Activated B cell treated with CpG ODN at 0.5 μM for 24 hours (primary cell): Measurements from ENCODE around the gene IL19. TPM values are rescaled to one million over a fixed set of nuclear protein-coding genes. Genes with fewer than 3 reads are reported as not detected.

Experiments
- ATAC-seq: fragments of 200-7000 bp; cut with Tn5 transposase; one replicate; pipeline ENCODE4 v1.10.0; 2021; ENCODE audit warnings: low read depth, mild to moderate bottlenecking, moderate library complexity
- CTCF ChIA-PET: fragments of 350-600 bp; sonication (Branson Sonifier 250); formaldehyde crosslinking; loops from one replicate; lab custom pipeline; 2021; ENCODE audit warnings: antibody characterized with exemption; lab: Charles Lee
- POLR2A ChIA-PET: fragments of 350-600 bp; sonication (Branson Sonifier 250); formaldehyde crosslinking; loops from one replicate; lab custom pipeline; 2021; ENCODE audit warnings: antibody characterized with exemption; lab: Charles Lee
- DNase-seq: peaks from one replicate; pipeline ENCODE4 v3.0.0; 2022
- H3K27ac Mint-ChIP-seq: one replicate; pipeline ENCODE4 v1.8.0; 2020; ENCODE audit warnings: mixed read lengths
- H3K27me3 Mint-ChIP-seq: one replicate; pipeline ENCODE4 v1.8.0; 2021; ENCODE audit warnings: mixed read lengths
- H3K36me3 Mint-ChIP-seq: one replicate; pipeline ENCODE4 v1.8.0; 2021; ENCODE audit warnings: low read depth, mixed read lengths
- H3K4me1 Mint-ChIP-seq: one replicate; pipeline ENCODE4 v1.8.0; 2021; ENCODE audit warnings: mixed read lengths
- H3K4me3 Mint-ChIP-seq: one replicate; pipeline ENCODE4 v1.8.0; 2020; ENCODE audit warnings: mild to moderate bottlenecking, mixed read lengths
- H3K9me3 Mint-ChIP-seq: one replicate; pipeline ENCODE4 v1.8.0; 2020; ENCODE audit warnings: mixed read lengths
- CTCF ChIP-seq: fragments of 200-600 bp; IDR thresholded peaks from one replicate; pipeline ENCODE4 v1.8.0; 2022; ENCODE audit warnings: antibody characterized with exemption, mild to moderate bottlenecking
- intact Hi-C: fragments of 100-400 bp; cut with micrococcal nuclease; formaldehyde crosslinking; loops from one replicate; pipeline ENCODE4 v1.15.1; 2024
- total RNA-seq: library from RNA; stranded (reverse); gene quantifications from 2 replicates; pipeline ENCODE4 v1.2.3, GENCODE V29; 2022

Gene IL19
- total RNA-seq, 1 donor from 2014 or later: not detected

DNA sequence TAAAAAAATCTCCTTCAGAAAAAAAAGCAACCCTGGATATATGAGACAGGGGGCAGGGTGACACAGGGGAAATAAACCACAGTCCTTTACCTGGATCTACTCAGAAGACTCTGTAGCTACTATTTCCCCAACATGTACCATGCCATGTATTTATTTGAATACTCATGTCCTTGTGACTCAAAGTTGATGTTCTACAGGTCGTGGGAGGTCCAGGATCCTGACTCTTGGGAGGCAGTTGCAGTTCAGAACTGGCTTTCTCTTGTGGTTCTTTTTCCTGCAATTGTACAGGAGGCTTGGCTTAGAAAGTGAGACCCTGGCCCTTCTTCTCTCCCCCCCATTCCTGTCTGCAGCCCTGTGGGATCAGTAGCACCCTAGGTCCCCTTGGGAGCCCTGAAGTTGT lies 120.8 kb downstream of the IL19 start:
- Mint-ChIP-seq H3K36me3 (no peaks in the 10 kb centered on the region), H3K9me3 (no peaks in the 10 kb centered on the region), H3K4me3 (no peak overlapping the region), H3K4me1 (peaks cover 9% of the 10 kb centered on the region), H3K27ac (no peak overlapping the region), H3K27me3 (no peaks in the 10 kb centered on the region)
- ATAC-seq (no peak), DNase-seq (no peak)
- CTCF ChIA-PET: interaction anchor here (0.9 kb wide), 1 partner anchor 41 kb away, joined by 3 read pairs; no protein-coding TSS in a partner anchor
- TF ChIP-seq CTCF: no peak
- POLR2A ChIA-PET: no interaction called here
- intact Hi-C loops: no loop called here

Other genes with a start within 250 kb of the IL19 start
- 61.2 and 65.4 TPM in 2 replicates for gene EIF2D, start 158.3 kb upstream of the IL19 start, total RNA-seq
- 0.33 and 0.37 TPM in 2 replicates for gene DYRK3, start 135.2 kb upstream of the IL19 start, total RNA-seq
- gene MAPKAPK2, start 85.9 kb upstream of the IL19 start, total RNA-seq: 71.2 and 72.1 TPM in 2 replicates
- gene IL10, start 1.7 kb downstream of the IL19 start, total RNA-seq: 2.8 and 3.4 TPM in 2 replicates
- not detected in 2 replicates for gene IL20, start 94.8 kb downstream of the IL19 start, total RNA-seq
- not detected in 2 replicates for gene IL24, start 126.7 kb downstream of the IL19 start, total RNA-seq
- 134 and 146 TPM in 2 replicates for gene FCMR, start 151.2 kb downstream of the IL19 start, total RNA-seq
- gene PIGR, start 175.7 kb downstream of the IL19 start, total RNA-seq: 0.49 and 1.00 TPM in 2 replicates
- not detected in 2 replicates for gene FCAMR, start 199.7 kb downstream of the IL19 start, total RNA-seq